ENCODE results near the gene KITLG.

Gene KITLG

DNA sequence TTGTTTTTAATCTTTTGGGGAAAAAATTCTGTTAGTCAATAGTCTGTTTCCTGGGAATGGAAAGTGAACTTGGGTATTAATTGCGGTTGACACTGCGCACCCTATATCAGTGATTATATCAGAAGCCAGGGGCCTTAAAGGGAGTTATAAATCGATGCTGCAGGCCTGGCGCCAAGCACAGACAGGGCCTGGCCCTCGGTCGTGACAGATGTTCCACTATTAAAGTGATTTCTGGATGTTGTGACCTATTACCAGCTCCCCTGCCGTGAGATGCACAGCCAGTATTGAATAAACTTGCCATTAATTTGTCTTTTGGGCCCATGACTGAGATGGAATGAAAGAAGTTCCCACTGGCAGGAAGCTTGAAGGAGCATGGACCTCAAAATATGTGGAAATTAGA lies 45.1 kb upstream of the KITLG start:
- no peak overlapping the region for H2BK120ac ChIP-seq (ENCODE audit: insufficient read depth, low read length, poor library complexity)
- no CpG with 5 or more reads among the region's 7 CpGs for WGBS (ENCODE audit: extremely low coverage, insufficient coverage, insufficient read length)
- no peaks in the 10 kb centered on the region for H3K79me1 ChIP-seq (ENCODE audit: low read length)
- no peaks in the 10 kb centered on the region for H3K27me3 ChIP-seq (ENCODE audit: insufficient read depth, low read length)
- H3K79me2 ChIP-seq (ENCODE audit: control insufficient read depth, insufficient read depth, low read length, poor library complexity) = no peaks in the 10 kb centered on the region
- no peak overlapping the region for H2AFZ ChIP-seq (ENCODE audit: insufficient read depth, low read length, poor library complexity)
- H3K36me3 ChIP-seq (ENCODE audit: control insufficient read depth in 1 of 2, insufficient read depth in 2 of 2, low read length in 2 of 2) = no peaks in the 10 kb centered on the region
- no peak overlapping the region for H4K91ac ChIP-seq (ENCODE audit: low read depth, low read length)
- H2BK5ac ChIP-seq (ENCODE audit: low read depth, low read length, poor library complexity) = no peak overlapping the region
- H3K9ac ChIP-seq (ENCODE audit: low read length) = no peak overlapping the region
- no peak overlapping the region for H3K14ac ChIP-seq (ENCODE audit: low read length)
- no peak overlapping the region for H3K27ac ChIP-seq (ENCODE audit: low read depth, low read length)
- H2BK12ac ChIP-seq (ENCODE audit: low read length) = no peak overlapping the region
- no peaks in the 10 kb centered on the region for H3K9me3 ChIP-seq (ENCODE audit: insufficient read depth, low read depth, low read length)
- H3K4me3 ChIP-seq (ENCODE audit: low read depth, low read length) = no peak overlapping the region
- no peak overlapping the region for H3K4me2 ChIP-seq (ENCODE audit: low read length)
- H3K4me1 ChIP-seq (ENCODE audit: control insufficient read depth in 1 of 2, insufficient read depth in 2 of 2, low read length in 2 of 2) = no peaks in the 10 kb centered on the region
- no peak overlapping the region for H3K4ac ChIP-seq (ENCODE audit: low read depth, low read length)
- no peak overlapping the region for H2AK5ac ChIP-seq (ENCODE audit: low read length)
- H3K18ac ChIP-seq (ENCODE audit: low read length) = no peak overlapping the region
- no peak overlapping the region for H3K23ac ChIP-seq (ENCODE audit: low read length)
- no peak for DNase-seq
- H4K8ac ChIP-seq (ENCODE audit: low read depth, low read length) = no peak overlapping the region
- no peak overlapping the region for H4K12ac ChIP-seq (ENCODE audit: low read depth, low read length)

DNA sequence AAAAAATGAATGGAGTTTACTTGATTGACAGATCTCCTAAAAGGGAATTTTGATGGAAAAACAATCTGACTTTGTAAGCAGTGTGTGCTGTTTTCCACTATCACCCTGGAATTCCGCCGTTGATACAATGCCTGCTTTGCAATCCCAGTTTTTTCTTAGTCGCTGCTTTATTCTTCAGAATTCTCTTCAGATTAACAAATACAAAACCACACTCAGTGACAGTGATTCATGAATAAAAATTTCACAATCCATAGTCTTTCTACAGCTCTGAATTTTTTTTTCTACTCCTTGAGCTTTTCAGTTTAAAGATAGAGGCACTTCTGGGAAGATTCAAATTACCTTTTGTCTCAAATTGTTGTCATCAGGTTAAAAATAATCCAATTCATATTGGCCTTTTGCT lies 44.6 kb upstream of the KITLG start:
- no peak overlapping the region for H4K12ac ChIP-seq (ENCODE audit: low read depth, low read length)
- no peaks in the 10 kb centered on the region for H3K4me1 ChIP-seq (ENCODE audit: control insufficient read depth in 1 of 2, insufficient read depth in 2 of 2, low read length in 2 of 2)
- H2BK12ac ChIP-seq (ENCODE audit: low read length) = no peak overlapping the region
- H3K4me3 ChIP-seq (ENCODE audit: low read depth, low read length) = no peak overlapping the region
- H4K8ac ChIP-seq (ENCODE audit: low read depth, low read length) = no peak overlapping the region
- DNase-seq = no peak
- no peak overlapping the region for H4K91ac ChIP-seq (ENCODE audit: low read depth, low read length)
- no peaks in the 10 kb centered on the region for H3K27me3 ChIP-seq (ENCODE audit: insufficient read depth, low read length)
- H3K27ac ChIP-seq (ENCODE audit: low read depth, low read length) = no peak overlapping the region
- H3K36me3 ChIP-seq (ENCODE audit: control insufficient read depth in 1 of 2, insufficient read depth in 2 of 2, low read length in 2 of 2) = no peaks in the 10 kb centered on the region
- no peak overlapping the region for H3K9ac ChIP-seq (ENCODE audit: low read length)
- H3K18ac ChIP-seq (ENCODE audit: low read length) = no peak overlapping the region
- no peak overlapping the region for H3K23ac ChIP-seq (ENCODE audit: low read length)
- H2AFZ ChIP-seq (ENCODE audit: insufficient read depth, low read length, poor library complexity) = no peak overlapping the region
- H2BK5ac ChIP-seq (ENCODE audit: low read depth, low read length, poor library complexity) = no peak overlapping the region
- H3K79me2 ChIP-seq (ENCODE audit: control insufficient read depth, insufficient read depth, low read length, poor library complexity) = no peaks in the 10 kb centered on the region
- H3K4me2 ChIP-seq (ENCODE audit: low read length) = no peak overlapping the region
- no peak overlapping the region for H3K14ac ChIP-seq (ENCODE audit: low read length)
- no peak overlapping the region for H2AK5ac ChIP-seq (ENCODE audit: low read length)
- H2BK120ac ChIP-seq (ENCODE audit: insufficient read depth, low read length, poor library complexity) = no peak overlapping the region
- H3K79me1 ChIP-seq (ENCODE audit: low read length) = no peaks in the 10 kb centered on the region
- H3K9me3 ChIP-seq (ENCODE audit: insufficient read depth, low read depth, low read length) = no peaks in the 10 kb centered on the region
- no CpG with 5 or more reads among the region's 3 CpGs for WGBS (ENCODE audit: extremely low coverage, insufficient coverage, insufficient read length)
- no peak overlapping the region for H3K4ac ChIP-seq (ENCODE audit: low read depth, low read length)

DNA sequence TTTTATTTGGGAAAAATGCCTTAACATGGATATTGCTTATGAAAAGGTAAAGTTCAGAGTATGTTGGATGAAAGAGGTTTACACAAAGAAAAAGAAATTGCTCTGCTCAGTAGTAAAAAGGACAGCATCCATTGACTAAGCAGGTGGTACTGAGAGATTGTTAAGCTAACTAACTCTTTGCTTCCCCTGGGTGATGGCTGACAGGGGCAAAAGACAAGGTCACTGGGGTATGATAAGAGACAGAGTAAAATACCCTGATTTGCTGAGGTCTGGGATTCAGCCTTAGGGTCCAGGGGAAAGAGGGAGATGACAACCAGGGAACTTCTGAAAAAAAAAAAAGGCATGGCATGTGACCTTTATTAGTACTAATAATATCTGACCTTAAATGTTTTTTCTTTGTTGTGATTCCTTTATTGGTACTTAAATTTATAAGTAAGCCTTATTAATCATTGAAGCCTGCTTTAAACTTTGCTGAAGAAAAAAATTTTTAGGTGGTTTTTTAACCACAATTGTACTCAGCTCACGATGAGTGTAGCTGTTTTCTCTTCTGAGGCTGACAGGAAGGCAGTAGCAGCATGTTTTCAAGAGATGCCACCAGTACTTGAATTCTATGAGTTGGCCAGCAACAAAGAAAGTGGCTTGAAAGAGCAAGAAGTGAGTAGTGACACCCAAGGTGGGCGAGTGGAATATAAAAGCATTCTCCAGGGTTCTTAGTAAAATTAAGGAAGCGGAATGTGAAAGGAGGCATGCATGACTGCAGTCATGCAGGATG lies 43.7 kb upstream of the KITLG start:
- Histone ChIP-seq H3K4ac (ENCODE audit: low read depth, low read length) (no peak overlapping the region), H2BK120ac (ENCODE audit: insufficient read depth, low read length, poor library complexity) (no peak overlapping the region), H3K4me1 (ENCODE audit: control insufficient read depth in 1 of 2, insufficient read depth in 2 of 2, low read length in 2 of 2) (no peaks in the 10 kb centered on the region), H2AFZ (ENCODE audit: insufficient read depth, low read length, poor library complexity) (no peak overlapping the region), H2BK12ac (ENCODE audit: low read length) (no peak overlapping the region), H3K4me3 (ENCODE audit: low read depth, low read length) (no peak overlapping the region), H3K18ac (ENCODE audit: low read length) (no peak overlapping the region), H3K14ac (ENCODE audit: low read length) (no peak overlapping the region), H4K12ac (ENCODE audit: low read depth, low read length) (no peak overlapping the region), H3K27me3 (ENCODE audit: insufficient read depth, low read length) (no peaks in the 10 kb centered on the region), H4K91ac (ENCODE audit: low read depth, low read length) (no peak overlapping the region), H3K36me3 (ENCODE audit: control insufficient read depth in 1 of 2, insufficient read depth in 2 of 2, low read length in 2 of 2) (no peaks in the 10 kb centered on the region), H3K9me3 (ENCODE audit: insufficient read depth, low read depth, low read length) (no peaks in the 10 kb centered on the region), H3K4me2 (ENCODE audit: low read length) (no peak overlapping the region), H3K27ac (ENCODE audit: low read depth, low read length) (no peak overlapping the region), H3K9ac (ENCODE audit: low read length) (no peak overlapping the region), H3K79me1 (ENCODE audit: low read length) (no peaks in the 10 kb centered on the region), H4K8ac (ENCODE audit: low read depth, low read length) (no peak overlapping the region), H3K23ac (ENCODE audit: low read length) (no peak overlapping the region), H2BK5ac (ENCODE audit: low read depth, low read length, poor library complexity) (no peak overlapping the region), H2AK5ac (ENCODE audit: low read length) (no peak overlapping the region), H3K79me2 (ENCODE audit: control insufficient read depth, insufficient read depth, low read length, poor library complexity) (no peaks in the 10 kb centered on the region)
- no peak for DNase-seq
- WGBS (ENCODE audit: extremely low coverage, insufficient coverage, insufficient read length) = no CpG with 5 or more reads among the region's 3 CpGs

DNA sequence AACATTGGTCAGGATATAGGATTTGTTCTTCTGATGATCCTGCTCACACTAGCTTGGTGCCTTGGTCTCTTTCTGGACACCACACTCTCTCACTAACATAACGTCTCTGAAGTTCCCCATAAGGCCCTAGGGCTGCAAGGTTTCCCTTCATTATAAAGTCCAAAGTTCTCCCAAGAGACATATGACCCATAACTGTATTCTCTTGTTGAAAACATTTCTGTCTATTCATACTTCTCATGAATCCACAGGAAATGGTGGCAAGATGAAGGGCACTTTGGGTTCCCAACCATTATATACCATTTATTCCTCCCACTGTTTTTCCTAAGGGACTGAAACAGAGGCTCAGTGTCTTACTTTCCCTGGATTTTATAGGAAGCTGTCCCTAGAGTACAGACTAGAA lies 37.1 kb upstream of the KITLG start:
- Histone ChIP-seq H2BK12ac (ENCODE audit: low read length) (no peak overlapping the region), H4K8ac (ENCODE audit: low read depth, low read length) (no peak overlapping the region), H3K4ac (ENCODE audit: low read depth, low read length) (no peak overlapping the region), H2BK120ac (ENCODE audit: insufficient read depth, low read length, poor library complexity) (no peak overlapping the region), H3K14ac (ENCODE audit: low read length) (no peak overlapping the region), H3K79me1 (ENCODE audit: low read length) (no peaks in the 10 kb centered on the region), H3K27ac (ENCODE audit: low read depth, low read length) (no peak overlapping the region), H3K9me3 (ENCODE audit: insufficient read depth, low read depth, low read length) (no peaks in the 10 kb centered on the region), H3K4me3 (ENCODE audit: low read depth, low read length) (no peak overlapping the region), H2AFZ (ENCODE audit: insufficient read depth, low read length, poor library complexity) (no peak overlapping the region), H3K9ac (ENCODE audit: low read length) (no peak overlapping the region), H3K4me2 (ENCODE audit: low read length) (no peak overlapping the region), H3K4me1 (ENCODE audit: control insufficient read depth in 1 of 2, insufficient read depth in 2 of 2, low read length in 2 of 2) (no peaks in the 10 kb centered on the region), H3K18ac (ENCODE audit: low read length) (no peak overlapping the region), H3K79me2 (ENCODE audit: control insufficient read depth, insufficient read depth, low read length, poor library complexity) (no peaks in the 10 kb centered on the region), H3K23ac (ENCODE audit: low read length) (no peak overlapping the region), H2BK5ac (ENCODE audit: low read depth, low read length, poor library complexity) (no peak overlapping the region), H4K12ac (ENCODE audit: low read depth, low read length) (no peak overlapping the region), H3K36me3 (ENCODE audit: control insufficient read depth in 1 of 2, insufficient read depth in 2 of 2, low read length in 2 of 2) (no peaks in the 10 kb centered on the region), H4K91ac (ENCODE audit: low read depth, low read length) (no peak overlapping the region), H3K27me3 (ENCODE audit: insufficient read depth, low read length) (no peaks in the 10 kb centered on the region), H2AK5ac (ENCODE audit: low read length) (no peak overlapping the region)
- no peak for DNase-seq
- no CpG with 5 or more reads among the region's 1 CpG for WGBS (ENCODE audit: extremely low coverage, insufficient coverage, insufficient read length)
